ENCODE data around the gene CGA.

Gene CGA

DNA sequence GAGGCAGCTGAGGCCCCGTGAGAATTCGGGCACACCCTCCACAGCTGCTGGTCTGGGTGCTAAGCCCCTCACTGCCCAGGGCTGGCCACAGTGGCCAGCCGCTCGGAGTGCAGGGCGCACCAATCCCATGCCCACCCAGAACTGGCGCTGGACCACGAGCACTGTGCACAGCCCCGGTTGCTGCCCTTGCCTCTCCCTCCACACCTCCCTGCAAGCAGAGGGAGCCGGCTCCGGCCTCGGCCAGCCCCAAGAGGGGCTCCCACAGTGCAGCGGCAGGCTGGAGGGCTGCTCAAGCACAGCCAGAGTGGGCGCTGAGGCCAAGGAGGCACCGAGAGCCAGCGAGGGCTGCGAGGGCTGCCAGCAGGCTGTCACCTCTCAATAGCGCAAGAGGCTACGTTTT lies 35.0 kb downstream of the CGA start:
- TF ChIP-seq EZH2phosphoT487 (IDR thresholded peaks at IDR 0.05; ENCODE audit: borderline replicate concordance, low read length): no peak
- TF ChIP-seq, protein P1, sequence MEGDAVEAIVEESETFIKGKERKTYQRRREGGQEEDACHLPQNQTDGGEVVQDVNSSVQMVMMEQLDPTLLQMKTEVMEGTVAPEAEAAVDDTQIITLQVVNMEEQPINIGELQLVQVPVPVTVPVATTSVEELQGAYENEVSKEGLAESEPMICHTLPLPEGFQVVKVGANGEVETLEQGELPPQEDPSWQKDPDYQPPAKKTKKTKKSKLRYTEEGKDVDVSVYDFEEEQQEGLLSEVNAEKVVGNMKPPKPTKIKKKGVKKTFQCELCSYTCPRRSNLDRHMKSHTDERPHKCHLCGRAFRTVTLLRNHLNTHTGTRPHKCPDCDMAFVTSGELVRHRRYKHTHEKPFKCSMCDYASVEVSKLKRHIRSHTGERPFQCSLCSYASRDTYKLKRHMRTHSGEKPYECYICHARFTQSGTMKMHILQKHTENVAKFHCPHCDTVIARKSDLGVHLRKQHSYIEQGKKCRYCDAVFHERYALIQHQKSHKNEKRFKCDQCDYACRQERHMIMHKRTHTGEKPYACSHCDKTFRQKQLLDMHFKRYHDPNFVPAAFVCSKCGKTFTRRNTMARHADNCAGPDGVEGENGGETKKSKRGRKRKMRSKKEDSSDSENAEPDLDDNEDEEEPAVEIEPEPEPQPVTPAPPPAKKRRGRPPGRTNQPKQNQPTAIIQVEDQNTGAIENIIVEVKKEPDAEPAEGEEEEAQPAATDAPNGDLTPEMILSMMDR (IDR thresholded peaks at IDR 0.05; ENCODE audit: low read depth, low read length, poor library complexity, severe bottlenecking): no peak
- Histone ChIP-seq H3K27ac (ENCODE audit: low read depth, low read length) (no peak overlapping the region), H3F3A (ENCODE audit: control insufficient read depth, insufficient read depth) (no peaks in the 10 kb centered on the region)

DNA sequence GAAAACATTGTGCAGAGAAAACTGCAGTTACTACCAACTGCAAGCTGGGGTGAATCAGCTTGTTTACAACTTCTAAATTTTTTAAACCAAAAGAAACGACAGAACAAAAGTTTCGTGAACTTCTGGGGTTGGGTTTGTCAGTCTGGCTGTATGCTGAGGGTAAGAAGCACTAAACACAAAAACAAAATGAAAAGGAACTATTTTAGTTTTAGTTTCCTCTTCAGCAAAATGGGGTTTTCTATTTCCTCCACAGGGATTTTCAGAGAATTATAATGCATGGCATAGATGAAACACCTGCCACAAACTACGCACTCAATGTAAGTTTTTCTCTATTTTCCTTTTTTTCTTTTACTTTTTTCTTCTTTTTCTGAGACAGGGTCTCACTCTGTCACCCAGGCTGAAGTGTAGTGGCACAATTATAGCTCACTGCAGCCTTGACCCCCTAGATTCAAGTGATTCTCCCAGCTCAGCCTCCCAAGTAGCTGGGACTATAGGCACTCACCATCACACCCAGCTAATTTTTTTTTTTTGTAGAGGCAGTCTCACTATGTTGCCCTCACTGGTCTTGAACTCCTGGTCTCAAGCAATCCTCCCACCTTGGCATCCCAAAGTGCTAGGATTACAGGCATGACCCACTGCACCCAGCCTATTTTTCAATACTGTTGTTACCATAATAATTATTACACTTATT lies 40.6 kb downstream of the CGA start:
- H3K27ac ChIP-seq (ENCODE audit: low read depth, low read length): no peak overlapping the region
- no peaks in the 10 kb centered on the region for H3K36me3 ChIP-seq (ENCODE audit: control insufficient read depth, low read length)
- peaks cover 6% of the 10 kb centered on the region for H3K4me1 ChIP-seq (ENCODE audit: control insufficient read depth, low read length)
- no peaks in the 10 kb centered on the region for H4K20me1 ChIP-seq (ENCODE audit: control insufficient read depth, insufficient read depth, low read depth, low read length)
- H3K4me2 ChIP-seq (ENCODE audit: low read length): no peak overlapping the region
- H3K4me3 ChIP-seq (ENCODE audit: low read length): no peak overlapping the region
- no peaks in the 10 kb centered on the region for H3K9me3 ChIP-seq (ENCODE audit: control insufficient read depth, insufficient read depth, low read length)
- H3K79me2 ChIP-seq (ENCODE audit: control insufficient read depth, low read length): no peaks in the 10 kb centered on the region
- H3K9me2 ChIP-seq (replicated peaks; ENCODE audit: control insufficient read depth, low read length): no peaks in the 10 kb centered on the region
- no peaks in the 10 kb centered on the region for H3F3A ChIP-seq (ENCODE audit: control insufficient read depth, insufficient read depth)
- TF ChIP-seq EZH2phosphoT487 (IDR thresholded peaks at IDR 0.05; ENCODE audit: borderline replicate concordance, low read length): no peak
- TF ChIP-seq, protein P1 (IDR thresholded peaks at IDR 0.05; ENCODE audit: low read depth, low read length, poor library complexity, severe bottlenecking): no peak
- H3K27me3 ChIP-seq (ENCODE audit: control insufficient read depth, low read length): peaks cover 2% of the 10 kb centered on the region; the same call in 1 of the 2 replicates

More for the DNA sequence above, 35.0 kb downstream of the CGA start:
- no peaks in the 10 kb centered on the region for H3K79me2 ChIP-seq (ENCODE audit: control insufficient read depth, low read length)
- H3K9me3 ChIP-seq (ENCODE audit: control insufficient read depth, insufficient read depth, low read length): no peaks in the 10 kb centered on the region
- no peaks in the 10 kb centered on the region for H4K20me1 ChIP-seq (ENCODE audit: control insufficient read depth, insufficient read depth, low read depth, low read length)
- no peak overlapping the region for H3K4me3 ChIP-seq (ENCODE audit: low read length)
- no peaks in the 10 kb centered on the region for H3K4me1 ChIP-seq (ENCODE audit: control insufficient read depth, low read length)
- H3K4me2 ChIP-seq (ENCODE audit: low read length): no peak overlapping the region
- H3K9me2 ChIP-seq (replicated peaks; ENCODE audit: control insufficient read depth, low read length): no peaks in the 10 kb centered on the region
- H3K36me3 ChIP-seq (ENCODE audit: control insufficient read depth, low read length): no peaks in the 10 kb centered on the region
- H3K27me3 ChIP-seq (ENCODE audit: control insufficient read depth, low read length): peaks cover 2% of the 10 kb centered on the region; the same call in 1 of the 2 replicates

DNA sequence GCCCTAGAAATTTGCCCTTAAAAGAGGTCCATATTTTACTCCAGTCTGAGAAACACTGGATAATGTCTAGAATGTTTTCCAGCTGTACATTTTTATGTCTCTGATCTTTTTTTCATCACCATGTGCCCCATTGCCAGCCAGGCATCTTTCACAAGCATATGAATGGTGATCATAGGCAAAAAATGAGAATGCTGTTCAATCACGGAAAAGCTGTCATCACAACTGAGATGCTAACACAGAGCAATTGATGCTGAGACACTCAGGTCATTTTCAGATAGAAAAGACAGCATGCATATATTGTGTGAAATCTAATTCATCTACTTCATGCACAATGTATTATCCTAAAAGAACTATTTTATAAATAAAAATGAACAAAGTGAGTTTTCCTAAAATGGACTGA lies 41.6 kb downstream of the CGA start:
- Histone ChIP-seq H3K79me2 (ENCODE audit: control insufficient read depth, low read length) (no peaks in the 10 kb centered on the region), H3K9me3 (ENCODE audit: control insufficient read depth, insufficient read depth, low read length) (no peaks in the 10 kb centered on the region), H3K27ac (ENCODE audit: low read depth, low read length) (no peak overlapping the region), H3K4me2 (ENCODE audit: low read length) (no peak overlapping the region), H3F3A (ENCODE audit: control insufficient read depth, insufficient read depth) (no peaks in the 10 kb centered on the region), H3K36me3 (ENCODE audit: control insufficient read depth, low read length) (no peaks in the 10 kb centered on the region), H3K4me3 (ENCODE audit: low read length) (no peak overlapping the region), H4K20me1 (ENCODE audit: control insufficient read depth, insufficient read depth, low read depth, low read length) (no peaks in the 10 kb centered on the region), H3K4me1 (ENCODE audit: control insufficient read depth, low read length) (peaks cover 6% of the 10 kb centered on the region), H3K9me2 (replicated peaks; ENCODE audit: control insufficient read depth, low read length) (no peaks in the 10 kb centered on the region), H3K27me3 (ENCODE audit: control insufficient read depth, low read length) (peaks cover 2% of the 10 kb centered on the region; the same call in 1 of the 2 replicates)
- no peak for TF ChIP-seq EZH2phosphoT487 (IDR thresholded peaks at IDR 0.05; ENCODE audit: borderline replicate concordance, low read length)

DNA sequence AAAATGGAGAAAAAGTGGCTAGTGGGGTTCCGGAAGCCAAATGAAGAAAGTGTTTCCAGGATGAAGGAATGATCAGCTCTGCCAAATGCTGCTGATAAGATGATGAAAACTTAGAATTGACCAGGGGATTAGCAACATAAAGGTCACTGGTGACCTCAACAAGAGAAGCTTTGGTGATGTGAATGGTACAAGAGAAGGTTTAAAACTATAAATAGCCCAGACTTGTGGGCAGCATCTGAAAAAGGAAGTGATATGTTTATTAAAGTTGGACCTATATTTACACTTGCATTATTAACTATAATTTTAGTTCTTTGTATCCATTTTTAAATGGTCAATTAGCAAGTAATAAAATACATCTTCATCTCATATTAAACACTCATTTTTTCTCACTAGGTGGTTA lies 45.1 kb downstream of the CGA start:
- H3K9me2 ChIP-seq (replicated peaks; ENCODE audit: control insufficient read depth, low read length): no peaks in the 10 kb centered on the region
- no peak overlapping the region for H3K4me2 ChIP-seq (ENCODE audit: low read length)
- no peak overlapping the region for H3K4me3 ChIP-seq (ENCODE audit: low read length)
- TF ChIP-seq EZH2phosphoT487 (IDR thresholded peaks at IDR 0.05; ENCODE audit: borderline replicate concordance, low read length): no peak
- TF ChIP-seq, protein P1 (IDR thresholded peaks at IDR 0.05; ENCODE audit: low read depth, low read length, poor library complexity, severe bottlenecking): no peak
- no peaks in the 10 kb centered on the region for H4K20me1 ChIP-seq (ENCODE audit: control insufficient read depth, insufficient read depth, low read depth, low read length)
- H3K27me3 ChIP-seq (ENCODE audit: control insufficient read depth, low read length): 0 out of 2 replicates have a peak, but pooled peaks cover 2% of the 10 kb centered on the region
- H3K27ac ChIP-seq (ENCODE audit: low read depth, low read length): no peak overlapping the region
- H3K79me2 ChIP-seq (ENCODE audit: control insufficient read depth, low read length): no peaks in the 10 kb centered on the region
- peaks cover 6% of the 10 kb centered on the region for H3K4me1 ChIP-seq (ENCODE audit: control insufficient read depth, low read length)
- no peaks in the 10 kb centered on the region for H3F3A ChIP-seq (ENCODE audit: control insufficient read depth, insufficient read depth)
- H3K9me3 ChIP-seq (ENCODE audit: control insufficient read depth, insufficient read depth, low read length): no peaks in the 10 kb centered on the region
- no peaks in the 10 kb centered on the region for H3K36me3 ChIP-seq (ENCODE audit: control insufficient read depth, low read length)
